HG02610 (cell line): Measurements from ENCODE around the gene PEX7.
"Not testable (repeated sequence)": the region's sequence is repeated elsewhere in the genome, so short reads cannot be mapped to it uniquely, and the experiment has no call there.

Experiments
- ATAC-seq: cut with Tn5 transposase; IDR thresholded peaks from one replicate; pipeline ENCODE4 v1.9.1; 2021; ENCODE audit warnings: mild to moderate bottlenecking, moderate library complexity; ENCODE audit not compliant: unreplicated experiment

PEX7 gene

DNA sequence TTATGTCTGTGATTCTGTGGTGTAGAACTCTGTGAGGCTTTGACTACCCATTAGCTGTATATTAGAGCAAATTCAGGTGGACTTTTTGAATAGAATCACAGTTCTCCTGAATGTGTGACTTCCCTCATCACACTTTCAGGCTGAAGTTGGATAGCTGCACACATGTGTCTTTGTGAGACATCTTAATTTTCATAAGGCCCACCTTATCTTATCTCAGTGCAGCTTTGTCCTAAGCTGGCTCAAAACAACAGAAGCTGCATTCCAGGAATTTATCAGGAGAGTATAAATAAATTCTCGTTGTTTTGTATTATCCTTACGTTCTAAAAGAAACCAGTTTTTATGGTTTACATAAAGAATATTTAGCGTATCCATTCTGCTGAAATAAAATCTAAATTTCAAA is 73.5 kb downstream of the PEX7 start:
- no peak for ATAC-seq

DNA sequence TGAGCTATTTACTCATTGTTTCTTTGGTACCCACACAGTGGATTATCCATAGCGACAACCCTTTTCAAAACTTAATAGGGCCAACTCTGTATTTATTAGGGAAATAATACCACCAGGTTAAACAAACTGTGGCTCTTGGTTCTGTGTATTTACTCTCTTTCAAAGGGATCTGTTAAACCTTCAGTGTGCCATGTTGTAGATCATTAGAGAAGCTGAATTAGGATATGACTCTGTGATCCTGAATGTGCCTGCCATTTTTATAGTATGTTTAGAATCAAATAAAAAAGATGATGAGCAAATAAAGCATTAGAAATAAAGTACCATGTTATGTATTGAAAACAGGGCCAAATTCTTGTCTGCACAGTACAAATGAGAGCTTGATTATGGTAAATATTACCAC is 74.7 kb downstream of the PEX7 start:
- ATAC-seq = no peak

DNA sequence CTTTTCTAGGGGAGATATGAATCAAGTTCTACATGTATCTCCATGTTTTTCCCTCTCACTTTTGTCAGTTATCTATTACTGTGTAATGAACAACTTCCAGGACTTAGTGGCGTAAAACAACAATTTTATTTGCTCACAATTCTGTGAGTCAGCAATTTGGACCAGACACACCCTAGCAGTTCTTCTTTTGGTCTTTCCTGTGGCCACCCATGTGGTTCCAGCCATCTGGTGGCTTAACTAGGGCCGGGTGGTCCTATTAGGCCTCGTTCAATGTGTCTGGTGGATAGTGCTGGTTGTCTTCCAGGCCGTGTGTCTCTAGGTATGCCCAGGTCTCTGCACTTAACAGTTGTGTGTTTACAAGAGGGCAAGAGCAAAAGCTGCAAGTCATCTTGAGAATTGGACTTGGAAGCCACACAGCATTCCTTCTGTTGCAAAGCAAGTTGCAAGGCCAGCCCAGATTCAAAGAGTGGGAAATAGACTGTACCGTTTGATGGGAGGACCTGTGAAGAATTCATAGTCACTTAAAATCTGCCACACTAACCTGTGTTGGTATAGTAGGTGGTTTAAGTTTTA is 78.9 kb downstream of the PEX7 start:
- no peak for ATAC-seq

DNA sequence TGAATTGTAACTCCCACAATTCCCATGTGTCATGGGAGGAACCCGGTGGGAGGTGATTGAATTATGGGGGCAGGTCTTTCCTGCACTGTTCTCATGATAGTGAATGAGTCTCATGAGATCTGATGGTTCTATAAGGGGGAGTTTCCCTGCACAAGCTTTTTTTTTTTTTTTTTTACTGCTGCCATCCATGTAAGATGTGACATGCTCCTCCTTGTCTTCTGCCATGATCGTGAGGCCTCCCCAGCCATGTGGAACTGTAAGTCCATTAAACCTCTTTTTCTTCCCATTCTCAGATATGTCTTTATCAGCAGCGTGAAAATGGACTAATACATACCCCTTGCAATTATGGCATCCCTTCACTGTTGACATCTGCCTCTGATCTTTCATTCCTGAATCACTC is 82.1 kb downstream of the PEX7 start:
- not testable (repeated sequence) for ATAC-seq

DNA sequence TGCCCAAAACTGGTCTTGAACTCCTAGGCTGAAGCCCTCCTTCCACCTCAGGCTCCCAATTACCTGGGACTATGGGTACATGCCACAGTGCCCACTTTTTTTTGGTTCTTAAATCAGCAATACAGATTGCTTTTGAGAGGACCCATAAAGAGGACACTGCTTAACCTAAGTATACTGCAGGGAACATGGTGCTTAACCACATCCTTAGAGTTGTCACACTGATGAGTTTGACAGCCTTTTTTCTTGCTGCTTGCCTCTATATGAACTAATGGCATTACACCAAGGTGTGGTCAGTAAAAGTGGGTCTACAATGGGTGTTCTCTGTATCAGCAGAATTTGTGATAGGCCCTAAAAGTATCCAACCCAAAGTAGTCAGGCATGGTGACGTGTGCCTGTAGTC is 92.6 kb downstream of the PEX7 start:
- ATAC-seq = no peak

DNA sequence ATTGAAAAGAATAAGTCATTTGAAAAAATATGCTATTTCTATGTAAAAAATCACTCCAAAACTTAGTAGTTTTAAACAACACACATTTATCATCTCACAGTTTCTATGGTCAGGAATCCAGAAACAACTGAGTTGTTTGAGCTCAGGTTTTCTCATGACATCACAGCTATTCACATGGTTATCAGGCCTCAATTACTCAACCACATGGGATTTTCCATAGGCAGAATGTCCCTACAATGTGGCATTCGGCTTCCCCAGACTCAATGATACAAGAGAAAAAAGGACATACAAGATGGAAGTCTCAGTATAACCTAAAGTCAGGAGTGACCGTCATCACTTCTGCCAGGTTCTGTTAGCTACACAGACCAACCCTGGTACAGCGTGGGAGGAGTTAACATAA is 96.3 kb downstream of the PEX7 start:
- no peak for ATAC-seq

DNA sequence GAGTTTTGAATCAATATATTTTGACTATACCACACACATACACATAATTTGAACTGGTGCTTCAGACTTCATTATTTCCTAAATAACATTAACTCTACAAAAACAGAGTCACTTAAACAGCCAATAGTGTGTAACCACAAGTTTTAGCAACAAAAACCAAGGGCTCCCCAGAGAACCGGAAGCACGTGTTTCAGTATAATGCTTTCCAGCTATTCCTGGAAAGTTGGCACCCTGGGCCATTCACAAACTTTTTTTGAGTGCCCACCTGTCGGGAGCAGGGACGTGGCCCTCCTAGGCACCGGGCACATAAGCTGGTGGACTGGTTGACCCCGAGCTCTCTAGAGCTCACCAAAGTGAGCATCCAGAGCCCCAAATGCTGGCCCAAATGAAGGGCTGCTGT is 97.8 kb downstream of the PEX7 start:
- no peak for ATAC-seq

DNA sequence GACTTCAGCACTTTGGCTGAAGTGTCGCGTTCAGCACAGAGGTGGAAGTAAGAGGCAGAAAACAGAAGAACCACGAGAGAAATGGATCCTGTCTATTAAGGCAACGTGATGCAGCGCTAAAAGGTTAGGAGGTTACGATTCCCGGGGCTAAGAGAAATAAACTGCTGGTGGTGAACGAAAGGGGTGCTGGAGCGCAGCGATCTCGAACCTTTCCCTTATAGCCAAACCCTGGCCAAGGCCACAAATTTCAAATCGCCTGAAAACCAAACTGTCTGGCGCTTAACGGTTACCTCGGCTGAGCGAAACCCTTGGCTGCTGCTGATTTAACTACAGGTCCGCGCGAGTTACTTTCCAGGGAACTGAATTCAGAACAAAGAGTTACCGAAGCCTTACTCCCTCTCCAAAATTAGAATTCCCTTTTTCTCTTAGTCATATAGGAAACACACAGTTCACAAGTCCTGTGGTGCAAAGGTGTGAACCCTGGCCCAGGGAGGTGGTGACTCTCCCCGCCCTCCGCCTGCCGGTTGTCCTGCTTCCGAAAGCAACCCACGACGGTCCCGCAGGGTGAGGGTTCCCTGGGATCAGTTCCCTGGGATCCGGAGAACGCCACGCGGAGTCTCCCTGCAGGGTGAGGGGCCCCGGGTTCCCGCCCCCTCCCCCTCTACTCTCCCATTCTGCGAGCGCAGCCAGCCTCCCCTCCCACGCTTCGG is 98.4 kb downstream of the PEX7 start:
- no peak for ATAC-seq

DNA sequence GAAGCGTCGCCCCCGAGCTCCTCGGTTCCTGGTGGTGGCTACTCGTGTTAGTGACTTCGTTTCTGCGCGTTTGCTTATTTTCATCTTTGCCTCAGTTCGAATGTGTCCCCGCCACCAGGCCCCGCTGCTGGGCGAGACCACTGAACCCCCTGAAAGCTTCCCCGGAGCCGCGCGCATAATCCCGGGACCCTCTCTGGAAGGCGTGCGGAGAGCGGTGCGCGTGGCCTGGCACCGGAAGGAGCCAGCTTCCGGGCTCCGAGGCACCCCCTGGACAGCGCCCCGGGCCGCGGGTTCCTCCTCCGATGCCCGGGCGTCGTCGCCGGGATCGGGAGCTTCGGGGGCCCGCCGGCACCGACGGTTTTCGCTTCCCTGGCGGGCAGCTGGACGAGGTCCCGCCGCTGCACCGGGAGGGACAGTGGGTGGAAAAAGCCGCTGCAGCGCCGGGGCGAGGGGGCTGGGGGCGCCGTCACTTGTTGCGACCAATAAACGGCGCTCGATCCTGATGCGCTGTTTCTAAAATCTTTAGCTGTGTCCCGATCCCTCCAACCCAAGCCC is 99.1 kb downstream of the PEX7 start:
- no peak for ATAC-seq

DNA sequence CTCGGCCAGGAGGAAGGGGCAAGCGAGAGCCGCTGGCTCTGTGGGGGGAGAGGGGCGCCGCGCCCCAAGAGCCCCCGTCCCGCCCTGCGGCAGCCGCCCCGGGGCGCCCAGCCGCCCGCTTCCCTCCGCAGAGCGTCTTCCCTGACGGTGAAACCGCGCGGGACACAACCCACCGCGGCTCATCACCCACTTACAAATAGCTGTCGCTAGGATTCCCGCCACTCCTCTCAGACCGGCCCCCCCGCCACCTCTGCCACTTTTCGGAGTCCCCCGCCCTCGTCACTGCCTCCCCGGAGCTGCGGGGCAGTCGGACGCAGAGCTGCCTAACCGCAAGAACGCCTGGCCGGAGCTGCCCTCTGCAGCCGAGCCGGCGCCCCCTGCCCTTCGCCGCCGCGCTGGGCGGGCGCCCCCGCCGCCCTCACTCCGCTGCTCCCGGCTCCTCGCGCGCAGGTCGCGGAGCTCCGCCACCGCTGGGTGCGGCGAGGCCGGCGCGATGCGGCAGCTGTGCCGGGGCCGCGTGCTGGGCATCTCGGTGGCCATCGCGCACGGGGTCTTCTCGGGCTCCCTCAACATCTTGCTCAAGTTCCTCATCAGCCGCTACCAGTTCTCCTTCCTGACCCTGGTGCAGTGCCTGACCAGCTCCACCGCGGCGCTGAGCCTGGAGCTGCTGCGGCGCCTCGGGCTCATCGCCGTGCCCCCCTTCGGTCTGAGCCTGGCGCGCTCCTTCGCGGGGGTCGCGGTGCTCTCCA is 99.7 kb downstream of the PEX7 start, which contains the start of gene SLC35D3:
Gene SLC35D3 (plus strand): TSS at position 366 of the 749 bp plus-strand sequence. CDS start 128 bp downstream, at position 494.
- ATAC-seq = no peak

DNA sequence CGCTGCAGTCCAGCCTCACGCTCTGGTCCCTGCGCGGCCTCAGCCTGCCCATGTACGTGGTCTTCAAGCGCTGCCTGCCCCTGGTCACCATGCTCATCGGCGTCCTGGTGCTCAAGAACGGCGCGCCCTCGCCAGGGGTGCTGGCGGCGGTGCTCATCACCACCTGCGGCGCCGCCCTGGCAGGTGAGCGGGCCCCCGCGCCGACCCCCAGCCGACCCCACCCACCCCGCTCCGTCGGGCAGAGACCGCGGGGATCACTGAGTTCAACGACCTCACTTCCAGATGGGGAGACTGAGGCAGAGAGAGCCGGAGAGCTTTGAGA is 100.3 kb downstream of the PEX7 start:
- ATAC-seq = no peak

DNA sequence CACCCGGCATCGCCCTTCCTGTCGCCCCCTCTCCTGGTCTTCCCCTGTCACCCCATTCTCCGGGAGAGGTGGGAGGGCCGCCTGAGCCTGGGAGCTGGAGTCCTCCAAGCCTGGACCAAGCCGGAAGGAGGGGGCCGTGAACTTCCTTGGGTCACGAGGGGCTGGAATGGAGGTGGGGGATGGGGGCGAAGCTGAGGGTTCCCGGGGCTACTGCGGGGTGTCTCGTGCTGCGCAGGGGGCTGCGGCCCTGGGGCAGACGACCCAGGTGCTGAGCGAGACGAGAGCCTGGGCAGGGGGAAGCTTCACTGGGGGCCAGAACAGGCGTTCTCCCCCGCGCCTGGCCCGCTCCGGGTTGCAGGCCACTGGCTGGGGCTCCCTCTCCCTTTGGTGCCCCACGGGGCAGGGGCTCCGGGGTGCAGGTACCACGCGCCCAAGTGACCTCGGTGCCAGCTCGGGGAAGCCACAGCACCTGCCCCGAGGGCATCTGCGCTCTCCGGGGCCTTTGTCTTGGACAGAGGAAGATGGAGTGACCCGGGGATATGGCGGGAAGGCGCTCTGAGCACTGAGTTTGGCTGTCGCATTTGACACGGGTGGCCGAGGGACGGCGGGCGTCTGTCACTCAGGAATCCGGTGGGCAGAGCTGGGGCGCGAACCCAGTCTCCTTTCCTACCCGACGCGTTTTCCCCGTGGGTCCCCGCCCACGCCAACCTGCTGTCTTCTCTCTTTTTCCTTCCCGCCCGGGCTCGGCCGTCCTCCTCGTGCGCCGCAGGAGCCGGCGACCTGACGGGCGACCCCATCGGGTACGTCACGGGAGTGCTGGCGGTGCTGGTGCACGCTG is 100.9 kb downstream of the PEX7 start:
- ATAC-seq = no peak

DNA sequence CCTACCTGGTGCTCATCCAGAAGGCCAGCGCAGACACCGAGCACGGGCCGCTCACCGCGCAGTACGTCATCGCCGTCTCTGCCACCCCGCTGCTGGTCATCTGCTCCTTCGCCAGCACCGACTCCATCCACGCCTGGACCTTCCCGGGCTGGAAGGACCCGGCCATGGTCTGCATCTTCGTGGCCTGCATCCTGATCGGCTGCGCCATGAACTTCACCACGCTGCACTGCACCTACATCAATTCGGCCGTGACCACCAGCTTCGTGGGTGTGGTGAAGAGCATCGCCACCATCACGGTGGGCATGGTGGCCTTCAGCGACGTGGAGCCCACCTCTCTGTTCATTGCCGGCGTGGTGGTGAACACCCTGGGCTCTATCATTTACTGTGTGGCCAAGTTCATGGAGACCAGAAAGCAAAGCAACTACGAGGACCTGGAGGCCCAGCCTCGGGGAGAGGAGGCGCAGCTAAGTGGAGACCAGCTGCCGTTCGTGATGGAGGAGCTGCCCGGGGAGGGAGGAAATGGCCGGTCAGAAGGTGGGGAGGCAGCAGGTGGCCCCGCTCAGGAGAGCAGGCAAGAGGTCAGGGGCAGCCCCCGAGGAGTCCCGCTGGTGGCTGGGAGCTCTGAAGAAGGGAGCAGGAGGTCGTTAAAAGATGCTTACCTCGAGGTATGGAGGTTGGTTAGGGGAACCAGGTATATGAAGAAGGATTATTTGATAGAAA is 101.7 kb downstream of the PEX7 start:
- ATAC-seq = no peak

DNA sequence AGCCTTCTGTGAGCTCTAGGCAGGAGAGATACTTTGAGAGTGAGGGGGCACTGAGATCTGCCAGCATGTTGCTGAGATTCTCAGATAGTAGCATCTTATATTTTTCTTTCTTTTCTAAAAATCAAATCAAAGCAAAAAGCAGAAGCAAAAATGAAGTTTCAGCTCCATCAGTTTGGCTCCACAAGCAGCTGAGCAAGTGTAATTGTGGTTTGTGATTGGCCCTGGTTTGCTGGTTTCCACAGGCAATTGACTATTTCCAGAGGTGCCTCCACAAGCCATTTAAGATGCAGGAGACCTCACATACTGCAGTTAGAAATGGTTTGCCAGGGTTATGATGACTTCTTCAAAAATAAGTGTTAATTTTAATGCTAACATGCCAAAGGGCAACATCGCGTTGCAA is 104.0 kb downstream of the PEX7 start:
- no peak for ATAC-seq

DNA sequence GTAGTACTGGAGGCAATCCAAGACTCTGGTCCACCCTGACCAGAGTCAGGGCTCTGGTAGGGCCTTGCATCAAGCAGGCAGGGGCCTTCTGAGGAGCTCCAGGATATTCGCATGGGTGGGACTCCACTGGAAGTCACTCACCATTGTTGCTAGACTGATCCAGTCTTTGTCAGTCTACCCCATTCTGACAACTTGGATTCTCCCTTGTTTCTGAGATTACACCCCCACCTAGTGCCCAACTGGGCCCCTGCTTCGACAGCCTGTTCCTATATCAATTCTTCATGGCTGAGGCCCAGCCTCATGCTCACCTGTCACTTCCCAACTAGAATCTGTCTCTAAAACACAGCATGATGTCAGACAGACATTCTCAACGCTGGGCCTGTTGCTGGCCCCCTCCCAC is 104.9 kb downstream of the PEX7 start:
- ATAC-seq = no peak

DNA sequence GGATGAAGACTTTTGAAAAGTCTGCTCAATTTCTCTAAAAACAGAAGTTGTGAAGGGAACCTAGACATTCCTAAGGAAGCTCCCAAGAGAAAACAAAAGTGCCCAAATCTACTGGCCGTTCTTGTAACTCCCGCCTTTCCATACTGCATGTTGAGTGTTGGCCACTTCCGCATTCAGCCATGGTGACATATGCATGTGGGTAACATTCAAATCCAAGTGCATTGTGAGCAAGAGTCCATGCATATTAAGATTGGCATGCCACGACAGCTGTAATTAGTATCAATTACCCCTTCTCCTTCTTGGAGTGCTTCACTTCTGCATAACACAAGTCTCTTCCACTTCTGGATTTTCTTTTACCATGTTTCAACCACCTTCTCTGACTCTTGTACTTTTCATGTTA is 108.1 kb downstream of the PEX7 start:
- ATAC-seq = no peak

DNA sequence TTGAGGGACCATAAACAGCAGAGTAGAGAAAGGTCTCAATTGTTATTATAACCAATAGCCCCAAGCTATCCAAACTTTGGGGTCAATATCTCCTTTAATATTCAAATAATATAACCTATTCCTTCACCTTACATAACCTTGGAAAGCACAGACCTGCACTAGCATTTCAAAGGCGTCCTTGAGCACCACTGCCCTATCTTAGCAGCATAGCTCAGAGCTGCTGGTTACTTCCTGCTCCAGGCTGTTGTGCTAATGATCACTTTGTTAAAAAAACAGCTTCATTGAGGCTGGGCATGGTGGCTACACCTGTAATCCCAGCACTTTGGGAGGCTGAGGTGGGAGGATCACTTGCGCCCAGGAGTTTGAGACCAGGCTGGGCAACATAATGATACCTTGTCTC is 110.2 kb downstream of the PEX7 start:
- ATAC-seq = no peak

DNA sequence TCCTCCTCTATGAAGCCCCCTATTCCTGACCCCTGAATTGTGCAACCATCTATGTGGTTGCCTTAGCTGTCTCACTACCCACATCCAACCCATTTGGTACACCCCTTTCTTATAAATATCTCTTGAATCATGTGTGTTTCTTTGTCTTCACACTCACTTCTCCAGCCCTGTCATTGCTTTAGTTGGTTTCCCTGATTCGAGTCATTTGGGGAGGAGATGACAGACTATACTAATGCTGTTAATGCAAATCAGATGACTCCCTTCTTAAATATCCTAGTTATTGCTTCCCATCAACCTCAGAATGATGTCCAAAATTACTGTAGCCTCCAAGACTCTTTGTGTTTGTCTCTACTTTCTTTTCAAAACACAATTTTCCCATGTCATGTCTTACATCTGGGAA is 122.7 kb downstream of the PEX7 start:
- no peak for ATAC-seq

DNA sequence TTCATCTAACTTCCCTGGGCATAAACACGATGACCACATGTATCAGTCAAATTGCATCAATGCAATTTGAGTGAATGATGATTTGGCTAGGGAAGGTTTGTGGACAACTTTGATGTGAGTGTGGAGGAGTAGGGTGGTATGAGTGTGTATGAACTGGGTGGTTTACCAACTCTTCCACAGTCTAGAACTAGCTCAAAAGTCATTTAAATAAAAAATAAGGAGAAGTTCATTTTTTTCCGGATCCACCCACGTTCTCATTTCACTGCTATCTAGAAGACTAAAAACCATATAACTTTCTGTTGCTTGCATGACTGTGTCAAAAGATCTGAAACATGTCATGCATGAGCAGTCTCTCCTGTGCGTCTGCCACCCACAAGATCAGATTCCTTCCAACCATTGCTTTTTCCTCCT is 123.3 kb downstream of the PEX7 start:
- ATAC-seq = no peak

DNA sequence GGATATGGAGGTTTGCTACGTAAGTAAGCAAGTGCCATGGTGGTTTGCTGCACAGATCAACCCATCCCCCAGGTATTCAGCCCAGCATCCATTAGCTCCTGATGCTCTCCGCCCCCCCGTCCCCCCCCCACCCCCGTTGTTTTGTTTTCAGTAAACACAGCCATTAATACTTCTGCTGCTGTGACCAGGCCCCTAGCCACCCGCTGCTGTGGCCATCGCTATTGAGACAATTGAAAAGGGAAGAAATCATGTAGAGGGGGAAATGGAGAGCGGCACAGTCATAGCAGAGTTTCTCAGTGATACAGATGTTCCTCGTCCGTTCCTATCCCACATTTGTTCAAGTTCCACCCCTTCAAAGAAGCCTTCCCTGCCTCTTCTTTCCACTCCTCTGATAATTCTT is 124.6 kb downstream of the PEX7 start:
- no peak for ATAC-seq

DNA sequence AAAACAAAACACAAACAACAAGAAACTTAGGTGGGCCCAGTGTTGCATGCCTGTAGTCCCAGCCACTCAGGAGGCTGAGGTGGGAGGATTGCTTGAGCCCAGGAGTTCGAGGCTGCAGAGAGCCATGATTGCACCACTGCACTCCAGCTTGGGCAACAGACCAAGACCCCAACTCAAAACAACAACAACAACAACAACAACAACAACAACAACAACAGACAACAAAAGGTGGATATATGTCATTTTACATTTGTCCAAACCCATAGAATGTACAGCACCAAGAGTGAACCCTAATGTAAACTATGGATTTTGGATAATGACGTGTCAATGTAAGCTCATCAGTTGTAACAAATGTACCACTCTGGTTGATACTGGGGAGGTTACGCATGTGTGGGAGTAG is 127.6 kb downstream of the PEX7 start:
- ATAC-seq = not testable (repeated sequence)
